GM08714 (cell line): ENCODE results near the gene PIGB.

ENCODE experiments used
- H3K4me3 ChIP-seq: fragments of 200-500 bp; sonication (Bioruptor generic); 2 replicates; pipeline ENCODE4 v1.5.1; 2014; ENCODE audit warnings: mild to moderate bottlenecking, low read length, inconsistent platforms
- ZNF274 ChIP-seq: IDR thresholded peaks from 2 replicates; pipeline ENCODE4 v1.6.1; 2012; ENCODE audit warnings: mild to moderate bottlenecking, low read depth, low read length

Gene PIGB

GRCh38 chr15:55343168-55343567 lies 24.1 kb downstream of the PIGB start:
- no peak for TF ChIP-seq ZNF274
- no peak overlapping the region for H3K4me3 ChIP-seq

- no peak overlapping the region for H3K4me3 ChIP-seq
- TF ChIP-seq ZNF274, result no peak
Measured at GRCh38 chr15:55344206-55344605, 25.2 kb downstream of the PIGB start.

DNA sequence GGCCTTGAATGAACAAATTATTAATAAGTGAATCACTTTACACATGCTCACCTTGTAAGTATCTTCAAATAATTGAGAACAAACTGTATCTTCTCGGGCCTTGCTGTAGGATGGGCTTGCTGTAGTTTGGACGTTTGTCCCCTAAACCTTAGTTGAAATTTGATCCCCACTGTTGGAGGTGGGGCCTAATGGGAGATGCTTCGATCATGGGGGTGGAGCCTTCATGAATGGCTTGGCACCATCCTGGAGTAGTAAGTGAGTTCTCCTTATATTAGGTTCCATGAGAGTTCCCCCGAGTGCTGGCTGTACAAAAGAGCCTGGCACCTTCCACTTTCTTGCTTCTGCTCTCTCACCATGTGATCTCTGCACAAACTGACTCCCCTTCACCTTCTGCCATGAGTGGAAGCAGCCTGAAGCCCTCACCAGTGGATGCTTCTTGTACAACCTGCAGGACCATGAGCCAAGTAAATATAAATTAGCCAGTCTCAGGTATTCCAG lies 29.3 kb downstream of the PIGB start:
- no peak for TF ChIP-seq ZNF274
- no peak overlapping the region for H3K4me3 ChIP-seq

- H3K4me3 ChIP-seq, result no peak overlapping the region
- no peak for TF ChIP-seq ZNF274
Measured at GRCh38 chr15:55349282-55349681, 30.3 kb downstream of the PIGB start.

GRCh38 chr15:55353025-55353424 lies 34.0 kb downstream of the PIGB start:
- no peak overlapping the region for H3K4me3 ChIP-seq
- no peak for TF ChIP-seq ZNF274

GRCh38 chr15:55356985-55357585 lies 38.1 kb downstream of the PIGB start:
- no peak for TF ChIP-seq ZNF274
- no peak overlapping the region for H3K4me3 ChIP-seq

DNA sequence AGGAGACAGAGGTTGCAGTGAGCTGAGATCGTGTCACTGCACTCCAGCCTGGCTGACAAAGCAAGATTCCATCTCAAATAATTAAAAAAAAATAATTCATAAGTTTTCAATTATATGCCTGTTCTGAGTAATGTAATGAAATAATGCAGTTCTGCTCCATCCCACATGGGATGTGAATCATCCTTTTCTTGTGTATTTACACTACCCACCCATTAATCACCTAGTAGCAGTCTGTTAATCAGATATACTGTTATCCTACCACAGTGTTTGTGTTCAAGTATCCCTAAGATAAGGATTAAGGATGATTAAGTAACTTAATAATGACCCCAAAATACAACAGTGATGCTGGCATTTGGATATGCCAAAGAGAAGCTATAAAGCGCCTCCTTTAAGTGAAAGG lies 38.8 kb downstream of the PIGB start:
- H3K4me3 ChIP-seq, result no peak overlapping the region
- no peak for TF ChIP-seq ZNF274

DNA sequence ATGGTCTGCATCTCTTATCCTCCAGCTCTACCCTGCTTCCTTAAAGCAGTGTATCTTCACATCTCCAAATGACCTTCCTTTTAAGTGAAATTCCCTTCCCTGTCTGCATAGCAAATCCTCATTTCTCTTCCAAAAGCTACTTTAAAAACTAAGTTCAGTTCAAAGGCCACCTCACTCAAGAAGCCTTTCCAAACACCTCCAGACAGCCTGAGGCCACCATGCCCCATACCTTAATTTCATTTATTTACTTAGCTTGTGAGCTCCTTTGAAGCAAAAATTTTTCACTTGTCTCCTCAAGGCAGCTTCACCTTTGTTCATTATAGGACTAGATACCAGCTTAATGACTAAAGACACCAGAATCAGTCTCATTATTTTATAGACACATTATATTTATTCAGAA lies 39.4 kb downstream of the PIGB start:
- TF ChIP-seq ZNF274, result no peak
- no peak overlapping the region for H3K4me3 ChIP-seq

- no peak for TF ChIP-seq ZNF274
- no peak overlapping the region for H3K4me3 ChIP-seq
Measured at GRCh38 chr15:55360256-55360655, 41.2 kb downstream of the PIGB start.

DNA sequence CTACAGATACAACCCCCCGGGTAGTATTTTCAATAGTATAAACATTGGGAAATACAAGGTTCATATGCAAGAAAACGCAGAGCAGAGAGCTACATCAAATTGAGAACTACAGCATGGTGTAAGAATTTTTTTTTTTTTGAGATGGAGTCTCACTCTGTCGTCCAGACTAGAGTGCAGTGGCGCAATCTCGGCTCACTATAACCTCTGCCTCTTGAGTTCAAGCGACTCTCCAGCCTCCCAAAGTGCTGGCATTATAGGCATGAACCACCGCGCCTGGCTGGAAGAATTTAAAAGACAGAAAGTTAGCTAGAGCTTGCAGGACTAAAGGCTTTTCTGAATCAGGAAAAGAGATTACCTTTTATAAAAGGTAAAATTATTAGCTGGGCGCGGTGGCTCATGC lies 42.0 kb downstream of the PIGB start:
- H3K4me3 ChIP-seq, result no peak overlapping the region
- no peak for TF ChIP-seq ZNF274

DNA sequence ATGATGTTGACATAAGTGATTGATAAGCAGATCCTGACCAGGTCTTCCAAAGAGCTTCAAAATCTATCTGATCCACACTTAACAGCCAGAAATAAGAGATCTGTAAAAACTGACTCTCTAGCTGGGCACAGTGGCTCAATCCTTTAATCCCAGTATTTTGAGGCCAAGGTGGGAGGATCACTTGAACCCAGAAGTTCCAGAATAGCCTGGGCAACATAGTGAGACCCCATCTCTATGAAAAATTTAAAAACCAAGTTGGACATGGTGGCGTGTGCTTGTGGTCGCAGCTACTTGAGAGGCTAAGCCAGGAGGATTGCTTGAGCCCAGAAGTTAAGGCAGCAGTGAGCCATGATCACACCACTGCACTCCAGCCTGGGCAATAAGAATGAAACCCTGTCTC lies 43.6 kb downstream of the PIGB start:
- H3K4me3 ChIP-seq, result no peak overlapping the region
- TF ChIP-seq ZNF274, result no peak

DNA sequence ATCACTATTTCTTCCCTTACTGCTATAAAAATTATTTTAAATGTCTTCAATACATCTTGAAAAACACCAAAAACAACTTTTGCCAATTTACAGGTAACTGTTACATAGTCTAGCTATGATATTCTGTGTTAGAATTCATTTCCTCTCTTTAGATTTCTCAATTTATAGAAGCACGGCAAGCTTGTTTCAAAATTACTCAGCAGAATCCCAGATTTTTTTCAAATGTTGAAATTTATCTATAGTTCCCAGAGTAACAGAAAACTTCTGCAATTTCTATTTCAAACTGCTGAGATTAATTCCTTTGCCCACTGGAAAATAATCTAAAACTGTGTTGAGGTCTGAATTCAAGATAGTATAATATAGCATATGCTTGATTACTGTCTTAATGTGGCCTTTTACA lies 48.0 kb downstream of the PIGB start:
- no peak overlapping the region for H3K4me3 ChIP-seq
- no peak for TF ChIP-seq ZNF274

DNA sequence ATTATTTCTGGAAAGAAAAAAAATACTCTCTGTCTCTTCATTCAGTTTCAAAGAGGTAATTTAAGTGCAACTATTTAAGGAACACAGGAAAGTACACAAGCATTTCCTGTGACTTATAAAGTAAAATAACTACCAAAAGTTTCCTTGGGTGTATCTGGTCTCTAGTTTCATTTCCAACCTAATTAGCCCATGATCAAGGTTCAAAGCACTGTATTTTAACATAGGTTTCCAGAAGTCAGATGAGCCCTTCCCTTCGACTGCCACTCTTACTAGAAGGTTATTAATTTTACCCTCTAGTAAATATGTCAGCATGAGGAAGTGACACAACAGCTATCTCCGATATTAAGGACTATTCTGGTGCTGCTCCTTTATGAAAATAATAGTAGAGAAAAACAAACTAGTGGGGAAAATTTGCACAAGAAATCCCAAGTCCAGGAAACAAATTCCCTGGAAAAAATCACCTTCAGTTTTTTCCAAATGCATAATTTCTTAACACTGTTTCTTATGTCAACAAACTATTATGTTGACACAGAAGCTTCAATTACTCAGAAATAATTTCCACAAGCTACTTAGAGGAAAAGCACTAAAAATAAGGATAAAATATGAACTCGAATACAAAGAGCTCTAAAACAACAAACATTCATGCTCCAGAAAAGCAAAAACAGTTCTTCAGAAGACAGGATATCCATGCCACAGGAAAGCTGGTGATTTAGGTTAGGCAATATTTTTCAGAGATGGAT lies 53.8 kb downstream of the PIGB start:
- no peak overlapping the region for H3K4me3 ChIP-seq
- no peak for TF ChIP-seq ZNF274

DNA sequence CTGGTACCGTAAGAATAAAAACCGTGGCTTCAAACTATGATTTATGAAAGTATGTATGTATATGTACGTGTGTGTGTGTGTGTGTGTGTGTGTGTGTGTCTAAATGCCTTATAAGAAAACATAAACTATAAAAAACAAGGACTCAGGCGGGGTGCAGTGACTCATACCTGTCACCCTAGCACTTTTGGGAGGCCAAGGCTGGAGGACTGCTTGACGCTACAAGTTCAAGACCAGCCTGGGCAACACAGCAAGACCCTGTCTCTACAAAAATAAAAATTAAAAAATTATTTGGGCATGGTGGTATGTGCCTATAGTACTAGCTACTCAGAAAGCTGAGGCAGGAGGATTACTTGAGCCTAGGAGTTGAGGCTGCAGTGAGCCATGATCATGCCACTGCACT lies 60.1 kb downstream of the PIGB start:
- no peak for TF ChIP-seq ZNF274
- H3K4me3 ChIP-seq, result no peak overlapping the region

DNA sequence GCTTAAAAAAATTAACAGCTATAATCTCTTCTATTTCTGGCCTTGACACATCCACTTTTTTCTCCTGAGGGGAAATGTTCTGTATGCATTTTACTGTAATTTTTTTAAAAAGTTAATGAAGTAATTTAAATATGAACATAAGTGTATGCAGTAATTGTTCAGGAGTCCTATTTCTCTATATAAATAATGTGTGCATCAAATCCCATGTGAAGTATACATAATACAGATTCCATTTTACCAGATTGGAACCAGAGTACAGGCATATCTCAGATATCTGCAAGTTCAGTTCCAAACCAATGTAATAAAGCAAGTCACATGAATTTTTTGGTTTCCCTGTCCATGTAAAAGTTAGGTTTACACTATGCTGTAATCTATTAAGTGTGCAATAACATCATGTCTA lies 62.6 kb downstream of the PIGB start:
- no peak overlapping the region for H3K4me3 ChIP-seq
- TF ChIP-seq ZNF274, result no peak
